SK-N-SH (cell line): ENCODE data around the gene MAT2A. TPM values are rescaled to one million over a fixed set of nuclear protein-coding genes. Genes with fewer than 3 reads are reported as not detected.

Experiments used
- CTCF ChIA-PET: fragments of 300-600, 350-600 bp; formaldehyde crosslinking; extraction: SDS; loops from one replicate; lab custom pipeline; 2021; lab: Yijun Ruan, JAX
- POLR2A ChIA-PET: fragments of 350-600 bp; sonication (Branson Sonifier 250); formaldehyde crosslinking; extraction: SDS; loops from one replicate; lab custom pipeline; 2020; ENCODE audit warnings: antibody characterized with exemption, inconsistent platforms; lab: Yijun Ruan, JAX
- DNase-seq: peaks from one replicate; pipeline ENCODE4 v3.0.0; 2012
- H2AFZ ChIP-seq: fragments of 200-600 bp; sonication (generic); 2 replicates; pipeline ENCODE4 v1.8.1; 2016; ENCODE audit warnings: antibody characterized with exemption, mild to moderate bottlenecking, low read depth
- H3F3A ChIP-seq: fragments of 200-600 bp; sonication (generic); replicated peaks from 2 replicates; pipeline ENCODE3; 2016; ENCODE audit warnings: antibody characterized with exemption, mild to moderate bottlenecking; ENCODE audit not compliant: insufficient read depth
- H3K27ac ChIP-seq, 2 experiments: fragments of 200-500 bp in 1 of 2; fragments of 200-600 bp in 1 of 2; sonication (Bioruptor generic) in 1 of 2; sonication (generic), shearing (Covaris generic) in 1 of 2; 2 replicates each; pipeline versions ENCODE4 v1.5.1 to v1.6.1; 2014 to 2016; ENCODE audit warnings: low read depth in 2 of 2, inconsistent platforms in 1 of 2, low read length in 1 of 2, mild to moderate bottlenecking in 1 of 2, mixed read lengths in 1 of 2
- H3K27me3 ChIP-seq: fragments of 200-600 bp; sonication (generic), shearing (Covaris generic); 2 replicates; pipeline ENCODE4 v1.6.1; 2016; ENCODE audit warnings: mixed run types; ENCODE audit not compliant: insufficient read depth
- H3K36me3 ChIP-seq, 2 experiments: fragments of 200-500 bp in 1 of 2; fragments of 200-600 bp in 1 of 2; sonication (Bioruptor generic) in 1 of 2; sonication (generic) in 1 of 2; replicated peaks in 1 of 2; 2 replicates each; pipeline versions ENCODE3 to v1.5.1; 2014 to 2016; ENCODE audit warnings: low read length in 1 of 2, mild to moderate bottlenecking in 1 of 2; ENCODE audit not compliant: insufficient read depth in 2 of 2, control insufficient read depth in 1 of 2
- H3K4me1 ChIP-seq, 2 experiments: fragments of 200-500 bp in 1 of 2; fragments of 200-600 bp in 1 of 2; sonication (Bioruptor generic) in 1 of 2; sonication (generic), shearing (Covaris generic) in 1 of 2; 2 replicates each; pipeline versions ENCODE4 v1.5.1 to v1.6.1; 2014 to 2016; ENCODE audit warnings: low read depth in 1 of 2, low read length in 1 of 2, mixed run types in 1 of 2; ENCODE audit not compliant: insufficient read depth in 2 of 2, control insufficient read depth in 1 of 2
- H3K4me2 ChIP-seq: fragments of 200-600 bp; sonication (generic), shearing (Covaris generic); 2 replicates; pipeline ENCODE4 v1.6.1; 2017; ENCODE audit warnings: mixed run types
- H3K4me3 ChIP-seq, 2 experiments: fragments of 200-500 bp in 1 of 2; fragments of 200-600 bp in 1 of 2; sonication (Bioruptor generic) in 1 of 2; sonication (generic), shearing (Covaris generic) in 1 of 2; 2 replicates each; pipeline versions ENCODE4 v1.5.1 to v1.8.1; 2014 to 2016; ENCODE audit warnings: low read depth in 2 of 2, inconsistent platforms in 1 of 2, low read length in 1 of 2, mild to moderate bottlenecking in 1 of 2, mixed read lengths in 1 of 2, moderate library complexity in 1 of 2
- H3K79me2 ChIP-seq: fragments of 200-600 bp; sonication (generic); 2 replicates; pipeline ENCODE4 v1.8.1; 2017; ENCODE audit warnings: mild to moderate bottlenecking; ENCODE audit not compliant: insufficient read depth
- H3K9ac ChIP-seq: fragments of 200-600 bp; sonication (generic); 2 replicates; pipeline ENCODE4 v1.6.1; 2017; ENCODE audit warnings: mixed run types
- H3K9me2 ChIP-seq: fragments of 200-600 bp; sonication (generic); 2 replicates; pipeline ENCODE4 v1.6.1; 2017; ENCODE audit warnings: mixed run types
- H3K9me3 ChIP-seq: fragments of 200-600 bp; sonication (generic); 2 replicates; pipeline ENCODE4 v1.6.1; 2017; ENCODE audit warnings: mixed run types, mild to moderate bottlenecking, moderate library complexity
- H4K20me1 ChIP-seq: fragments of 200-600 bp; sonication (generic); 2 replicates; pipeline ENCODE4 v1.6.1; 2017; ENCODE audit warnings: mild to moderate bottlenecking, mixed run types; ENCODE audit not compliant: insufficient read depth
- CHD2 ChIP-seq: fragments of 150-350 bp; IDR thresholded peaks from 2 replicates; pipeline ENCODE4 v1.6.1; 2018; ENCODE audit warnings: low read length; ENCODE audit not compliant: partially characterized antibody
- EZH2phosphoT487 ChIP-seq: fragments of 200-600 bp; sonication (generic); IDR thresholded peaks from 2 replicates; pipeline ENCODE4 v1.6.1; 2017; ENCODE audit warnings: low read depth, mixed run types, mild to moderate bottlenecking, antibody characterized with exemption, moderate library complexity, borderline replicate concordance
- GABPA ChIP-seq: IDR thresholded peaks from 2 replicates; pipeline ENCODE4 v1.4.0; 2012; ENCODE audit warnings: low read depth, mild to moderate bottlenecking
- GATA2 ChIP-seq: sonication (generic); formaldehyde crosslinking; IDR thresholded peaks from 2 replicates; pipeline ENCODE4 v1.5.0; 2020; ENCODE audit warnings: mild to moderate bottlenecking, missing genetic modification reagents
- IRF3 ChIP-seq: fragments of 150-350 bp; IDR thresholded peaks from 2 replicates; pipeline ENCODE4 v1.6.1; 2016; ENCODE audit warnings: mild to moderate bottlenecking, low read depth, low read length
- JUND ChIP-seq: IDR thresholded peaks from 2 replicates; pipeline ENCODE4 v1.4.0; 2012
- NRF1 ChIP-seq: IDR thresholded peaks from 2 replicates; pipeline ENCODE4 v1.6.1; 2012; ENCODE audit warnings: low read depth, mild to moderate bottlenecking, low read length
- RAD21 ChIP-seq: IDR thresholded peaks from 2 replicates; pipeline ENCODE4 v1.6.1; 2012; ENCODE audit warnings: mild to moderate bottlenecking, low read length
- REST ChIP-seq: IDR thresholded peaks from 2 replicates; pipeline ENCODE4 v1.6.1; 2012; ENCODE audit warnings: mild to moderate bottlenecking, low read depth, low read length, moderate library complexity
- TAF1 ChIP-seq: IDR thresholded peaks from 2 replicates; pipeline ENCODE4 v1.6.1; 2012; ENCODE audit warnings: low read depth, mild to moderate bottlenecking, low read length, moderate library complexity, borderline replicate concordance
- TCF12 ChIP-seq: IDR thresholded peaks from 2 replicates; pipeline ENCODE4 v1.4.0; 2012
- USF1 ChIP-seq: IDR thresholded peaks from 2 replicates; pipeline ENCODE4 v1.4.0; 2012; ENCODE audit warnings: low read depth, borderline replicate concordance
- WGBS: methylation state at CpG from one replicate; pipeline ENCODE4 v1.1.6; 2017; ENCODE audit warnings: low lambda C conversion rate; 5-methylcytosine and 5-hydroxymethylcytosine counted together
- polyA plus RNA-seq, 3 experiments: library from polyadenylated mRNA; depleted of rRNA; stranded (reverse); fragments of >200 nt; gene quantifications; 2 replicates each; pipeline ENCODE4 v1.2.3, GENCODE V29; 2012

The MAT2A gene
- polyA plus RNA-seq, 1 of the 3 experiments (the other 2 are of a cell fraction): 187 TPM

GRCh38 chr2:85539361-85540132 is 579 bp downstream of the MAT2A start (continued):
- TF ChIP-seq REST (no peak), GABPA (no peak), EZH2phosphoT487 (no peak), RAD21 (no peak), CHD2 (no peak), GATA2 (no peak), TAF1 (0 out of 2 replicates have a peak, but pooled peaks have one; percentile 35), USF1 (peak; percentile 43; the same call in 1 of the 2 replicates), JUND (no peak), NRF1 (no peak), IRF3 (no peak)
- TF ChIP-seq, all 33 proteins: peak for 10

GRCh38 chr2:85540133-85540648 is 1.2 kb downstream of the MAT2A start:
- Histone ChIP-seq H3K27me3 (no peaks in the 10 kb centered on the region), H3K27ac (peak overlapping the region; percentile 98 to 100; a peak in 3 of 4 replicates), H2AFZ (no peak overlapping the region), H3K9me2 (no peaks in the 10 kb centered on the region), H3K36me3 (peaks cover 44 to 48% of the 10 kb centered on the region in 2 experiments), H3K4me2 (peak overlapping the region; percentile 91), H3K4me1 (peaks cover 29 to 40% of the 10 kb centered on the region in 2 experiments; a peak in 3 of 4 replicates), H3K9ac (peak overlapping the region; percentile 99), H3K9me3 (no peaks in the 10 kb centered on the region), H4K20me1 (peaks cover 53% of the 10 kb centered on the region), H3F3A (peaks cover 29% of the 10 kb centered on the region), H3K4me3 (peak overlapping the region; percentile 94 to 99), H3K79me2 (peaks cover 68% of the 10 kb centered on the region)
- TF ChIP-seq TCF12 (no peak), IRF3 (no peak), JUND (no peak), RAD21 (no peak)
- DNase-seq: no peak
- whole genome bisulfite sequencing: 4% methylated on average over 11 of the region's 11 CpGs
- ChIA-PET POLR2A (interaction anchor here (0.6 to 6.1 kb wide), 13 partner anchors 11 to 120 kb away, joined by 4 to 106 read pairs (median 38); partner anchors contain the start of genes GGCX and SH2D6), CTCF (interaction anchor here (1.0 to 10.6 kb wide), 5 partner anchors 10 to 128 kb away, joined by 3 to 146 read pairs (median 61); partner anchors contain the start of gene SH2D6)
